Astrocyte (in vitro differentiated cells and primary cell): ENCODE measurements around the gene UGT1A3.

Experiments used
- EZH2 ChIP-seq: IDR thresholded peaks from 2 replicates; pipeline ENCODE4 v1.6.1; 2012; ENCODE audit warnings: mild to moderate bottlenecking, low read length, inconsistent platforms; ENCODE audit not compliant: insufficient read depth
- TF ChIP-seq, protein P1 (sequence below): IDR thresholded peaks from 2 replicates; pipeline ENCODE4 v1.5.1; 2011; ENCODE audit warnings: low read depth, mild to moderate bottlenecking, inconsistent platforms, low read length, moderate library complexity; ENCODE audit not compliant: insufficient read depth

DNA sequence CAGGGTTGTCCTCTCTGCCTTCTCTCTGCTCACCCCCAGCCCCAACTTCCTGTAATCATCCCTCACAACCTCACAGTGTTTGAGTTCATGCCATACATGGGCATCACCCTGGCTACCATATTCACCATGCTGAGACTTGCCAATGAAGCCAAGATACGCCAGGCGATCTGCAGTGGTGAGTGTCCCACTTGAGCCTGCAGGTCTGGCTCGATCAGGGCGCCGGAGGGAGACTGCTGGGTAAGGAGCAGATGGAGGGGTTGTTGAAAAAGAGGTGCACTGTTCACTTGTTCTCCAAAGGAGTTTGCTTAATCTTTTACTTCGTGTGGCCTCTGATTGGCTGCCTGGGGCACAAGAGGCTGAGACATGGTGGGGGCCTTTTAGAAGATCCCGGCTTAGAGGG lies 63.9 kb downstream of the UGT1A3 start:
- TF ChIP-seq, protein P1, sequence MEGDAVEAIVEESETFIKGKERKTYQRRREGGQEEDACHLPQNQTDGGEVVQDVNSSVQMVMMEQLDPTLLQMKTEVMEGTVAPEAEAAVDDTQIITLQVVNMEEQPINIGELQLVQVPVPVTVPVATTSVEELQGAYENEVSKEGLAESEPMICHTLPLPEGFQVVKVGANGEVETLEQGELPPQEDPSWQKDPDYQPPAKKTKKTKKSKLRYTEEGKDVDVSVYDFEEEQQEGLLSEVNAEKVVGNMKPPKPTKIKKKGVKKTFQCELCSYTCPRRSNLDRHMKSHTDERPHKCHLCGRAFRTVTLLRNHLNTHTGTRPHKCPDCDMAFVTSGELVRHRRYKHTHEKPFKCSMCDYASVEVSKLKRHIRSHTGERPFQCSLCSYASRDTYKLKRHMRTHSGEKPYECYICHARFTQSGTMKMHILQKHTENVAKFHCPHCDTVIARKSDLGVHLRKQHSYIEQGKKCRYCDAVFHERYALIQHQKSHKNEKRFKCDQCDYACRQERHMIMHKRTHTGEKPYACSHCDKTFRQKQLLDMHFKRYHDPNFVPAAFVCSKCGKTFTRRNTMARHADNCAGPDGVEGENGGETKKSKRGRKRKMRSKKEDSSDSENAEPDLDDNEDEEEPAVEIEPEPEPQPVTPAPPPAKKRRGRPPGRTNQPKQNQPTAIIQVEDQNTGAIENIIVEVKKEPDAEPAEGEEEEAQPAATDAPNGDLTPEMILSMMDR, result no peak
- no peak for TF ChIP-seq EZH2
